DND-41 (cell line): ENCODE results near the gene GLS.

Source experiments
- ATAC-seq: fragments of 200-7000 bp; cut with Tn5 transposase; 3 replicates; pipeline ENCODE4 v1.9.1; 2021; ENCODE audit warnings: low read depth; ENCODE audit not compliant: insufficient read depth
- DNase-seq: peaks from one replicate; pipeline ENCODE4 v3.0.0-alpha.2; 2020
- H2AFZ ChIP-seq: 2 replicates; pipeline ENCODE4 v1.6.0; 2012; ENCODE audit warnings: low read depth, low read length
- H3K27ac ChIP-seq: 2 replicates; pipeline ENCODE4 v1.5.1; 2012; ENCODE audit warnings: low read length, inconsistent platforms
- H3K27me3 ChIP-seq: fragments of 200-600 bp; sonication (generic); 2 replicates; pipeline ENCODE4 v1.6.0; 2012; ENCODE audit warnings: low read length, mild to moderate bottlenecking, inconsistent platforms; ENCODE audit not compliant: insufficient read depth, poor library complexity
- H3K36me3 ChIP-seq: 2 replicates; pipeline ENCODE4 v1.5.1; 2012; ENCODE audit warnings: low read length, inconsistent platforms; ENCODE audit not compliant: insufficient read depth
- H3K4me1 ChIP-seq: 2 replicates; pipeline ENCODE4 v1.5.1; 2012; ENCODE audit warnings: mild to moderate bottlenecking, low read length; ENCODE audit not compliant: insufficient read depth
- H3K4me2 ChIP-seq: 2 replicates; pipeline ENCODE4 v1.6.0; 2012; ENCODE audit warnings: mild to moderate bottlenecking, moderate library complexity, low read length, inconsistent platforms; ENCODE audit not compliant: insufficient read depth
- H3K4me3 ChIP-seq, 2 experiments: fragments of 200-600 bp in 1 of 2; shearing (Covaris generic) in 1 of 2; 2 replicates each; pipeline ENCODE4 v1.5.1; 2012 to 2016; ENCODE audit warnings: inconsistent platforms in 2 of 2, low read length in 2 of 2, mild to moderate bottlenecking in 2 of 2, low read depth in 1 of 2, moderate library complexity in 1 of 2
- H3K79me2 ChIP-seq: 2 replicates; pipeline ENCODE4 v1.6.0; 2012; ENCODE audit warnings: low read length, inconsistent platforms; ENCODE audit not compliant: insufficient read depth
- H3K9ac ChIP-seq: 2 replicates; pipeline ENCODE4 v1.6.0; 2012; ENCODE audit warnings: low read depth, mild to moderate bottlenecking, inconsistent platforms, low read length, moderate library complexity
- H3K9me3 ChIP-seq: 2 replicates; pipeline ENCODE4 v1.5.1; 2012; ENCODE audit warnings: low read length, moderate library complexity, mild to moderate bottlenecking, inconsistent platforms; ENCODE audit not compliant: insufficient read depth, severe bottlenecking
- H4K20me1 ChIP-seq: 2 replicates; pipeline ENCODE4 v1.6.0; 2012; ENCODE audit warnings: low read length; ENCODE audit not compliant: insufficient read depth
- EZH2 ChIP-seq: IDR thresholded peaks from 3 replicates; pipeline ENCODE4 v1.6.1; 2012; ENCODE audit warnings: borderline replicate concordance, low read depth, mild to moderate bottlenecking, moderate library complexity, low read length, inconsistent platforms; ENCODE audit not compliant: severe bottlenecking
- TF ChIP-seq, protein P1 (sequence below): IDR thresholded peaks from 2 replicates; pipeline ENCODE4 v1.5.1; 2012; ENCODE audit warnings: borderline replicate concordance, low read length, moderate library complexity, mild to moderate bottlenecking; ENCODE audit not compliant: poor library complexity, severe bottlenecking; ENCODE audit errors: extremely low read depth

GLS gene

DNA sequence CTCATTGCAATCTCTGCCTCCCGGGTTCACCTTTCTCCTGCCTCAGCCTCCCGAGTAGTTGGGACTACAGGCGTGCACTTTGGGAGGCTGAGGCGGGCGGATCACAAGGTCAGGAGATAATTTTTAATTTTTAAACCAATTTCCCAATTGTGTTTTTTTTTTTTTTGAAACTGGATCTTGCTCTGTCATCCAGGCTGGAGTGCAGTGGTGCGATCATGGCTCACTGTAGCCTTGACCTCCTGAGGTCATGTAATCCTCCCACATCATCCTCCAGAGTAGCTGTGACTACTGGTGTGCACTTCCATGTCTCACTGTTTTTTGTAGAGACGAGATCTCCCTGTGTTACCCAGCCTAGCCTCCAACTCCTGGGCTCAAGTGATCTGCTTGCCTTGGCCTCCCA, 49.3 kb downstream of the GLS start:
- DNase-seq, result no peak
- no peak overlapping the region for H3K4me3 ChIP-seq
- H3K4me2 ChIP-seq, result no peak overlapping the region
- H3K9ac ChIP-seq, result no peak overlapping the region
- no peak overlapping the region for H3K27ac ChIP-seq
- ATAC-seq, result no peak
- H4K20me1 ChIP-seq, result no peaks in the 10 kb centered on the region; the same call in 1 of the 2 replicates
- H3K9me3 ChIP-seq, result no peaks in the 10 kb centered on the region
- H3K4me1 ChIP-seq, result no peaks in the 10 kb centered on the region
- H2AFZ ChIP-seq, result no peak overlapping the region
- H3K27me3 ChIP-seq, result no peaks in the 10 kb centered on the region
- TF ChIP-seq EZH2, result no peak
- TF ChIP-seq, protein P1, sequence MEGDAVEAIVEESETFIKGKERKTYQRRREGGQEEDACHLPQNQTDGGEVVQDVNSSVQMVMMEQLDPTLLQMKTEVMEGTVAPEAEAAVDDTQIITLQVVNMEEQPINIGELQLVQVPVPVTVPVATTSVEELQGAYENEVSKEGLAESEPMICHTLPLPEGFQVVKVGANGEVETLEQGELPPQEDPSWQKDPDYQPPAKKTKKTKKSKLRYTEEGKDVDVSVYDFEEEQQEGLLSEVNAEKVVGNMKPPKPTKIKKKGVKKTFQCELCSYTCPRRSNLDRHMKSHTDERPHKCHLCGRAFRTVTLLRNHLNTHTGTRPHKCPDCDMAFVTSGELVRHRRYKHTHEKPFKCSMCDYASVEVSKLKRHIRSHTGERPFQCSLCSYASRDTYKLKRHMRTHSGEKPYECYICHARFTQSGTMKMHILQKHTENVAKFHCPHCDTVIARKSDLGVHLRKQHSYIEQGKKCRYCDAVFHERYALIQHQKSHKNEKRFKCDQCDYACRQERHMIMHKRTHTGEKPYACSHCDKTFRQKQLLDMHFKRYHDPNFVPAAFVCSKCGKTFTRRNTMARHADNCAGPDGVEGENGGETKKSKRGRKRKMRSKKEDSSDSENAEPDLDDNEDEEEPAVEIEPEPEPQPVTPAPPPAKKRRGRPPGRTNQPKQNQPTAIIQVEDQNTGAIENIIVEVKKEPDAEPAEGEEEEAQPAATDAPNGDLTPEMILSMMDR, result no peak
- H3K79me2 ChIP-seq, result no peaks in the 10 kb centered on the region
- peaks cover 70% of the 10 kb centered on the region for H3K36me3 ChIP-seq

DNA sequence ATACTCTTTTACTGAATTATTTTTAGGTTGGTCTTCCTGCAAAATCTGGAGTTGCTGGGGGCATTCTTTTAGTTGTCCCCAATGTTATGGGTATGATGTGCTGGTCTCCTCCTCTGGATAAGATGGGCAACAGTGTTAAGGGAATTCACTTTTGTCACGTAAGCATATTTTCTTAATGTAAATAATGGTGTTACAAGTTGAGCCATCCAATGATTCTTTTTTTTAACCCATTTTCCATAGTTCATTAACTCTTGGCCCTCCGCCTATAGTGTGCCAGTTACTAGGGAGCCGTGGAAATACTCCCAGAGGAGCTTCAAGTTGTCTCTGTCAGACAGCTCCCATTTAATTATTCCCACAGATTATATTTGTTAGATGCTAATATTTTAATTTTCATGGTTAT, 49.8 kb downstream of the GLS start:
- no peak for DNase-seq
- TF ChIP-seq, protein P1, result no peak
- no peak for TF ChIP-seq EZH2
- Histone ChIP-seq H3K36me3 (peaks cover 66% of the 10 kb centered on the region), H3K9ac (no peak overlapping the region), H3K4me2 (no peak overlapping the region), H3K4me1 (no peaks in the 10 kb centered on the region), H4K20me1 (no peaks in the 10 kb centered on the region; the same call in 1 of the 2 replicates), H3K79me2 (no peaks in the 10 kb centered on the region), H3K9me3 (no peaks in the 10 kb centered on the region), H3K4me3 (no peak overlapping the region), H2AFZ (no peak overlapping the region), H3K27ac (no peak overlapping the region), H3K27me3 (no peaks in the 10 kb centered on the region)
- ATAC-seq, result no peak

DNA sequence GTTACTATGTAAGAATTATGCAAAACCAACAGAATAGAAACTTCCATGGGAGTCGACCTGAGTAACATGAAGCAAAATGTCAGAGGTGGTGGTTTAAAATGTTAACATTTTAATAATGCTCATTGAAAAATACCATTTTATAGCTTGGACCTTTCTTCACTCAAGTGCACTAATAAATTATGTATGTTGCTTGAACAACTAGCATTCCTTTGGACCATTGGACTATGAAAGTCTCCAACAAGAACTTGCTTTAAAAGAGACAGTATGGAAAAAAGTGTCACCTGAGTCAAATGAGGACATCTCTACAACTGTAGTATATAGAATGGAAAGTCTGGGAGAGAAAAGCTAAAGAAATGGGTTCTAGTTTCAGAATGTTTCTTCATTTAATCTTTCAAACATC, 51.9 kb downstream of the GLS start:
- Histone ChIP-seq H3K4me2 (no peak overlapping the region), H3K9me3 (no peaks in the 10 kb centered on the region), H3K27me3 (no peaks in the 10 kb centered on the region), H3K36me3 (peaks cover 50% of the 10 kb centered on the region), H3K9ac (no peak overlapping the region), H3K27ac (no peak overlapping the region), H3K4me1 (no peaks in the 10 kb centered on the region), H3K4me3 (no peak overlapping the region), H2AFZ (no peak overlapping the region), H4K20me1 (no peaks in the 10 kb centered on the region; the same call in 1 of the 2 replicates), H3K79me2 (no peaks in the 10 kb centered on the region)
- TF ChIP-seq, protein P1, result no peak
- no peak for TF ChIP-seq EZH2
- DNase-seq, result no peak
- no peak for ATAC-seq

DNA sequence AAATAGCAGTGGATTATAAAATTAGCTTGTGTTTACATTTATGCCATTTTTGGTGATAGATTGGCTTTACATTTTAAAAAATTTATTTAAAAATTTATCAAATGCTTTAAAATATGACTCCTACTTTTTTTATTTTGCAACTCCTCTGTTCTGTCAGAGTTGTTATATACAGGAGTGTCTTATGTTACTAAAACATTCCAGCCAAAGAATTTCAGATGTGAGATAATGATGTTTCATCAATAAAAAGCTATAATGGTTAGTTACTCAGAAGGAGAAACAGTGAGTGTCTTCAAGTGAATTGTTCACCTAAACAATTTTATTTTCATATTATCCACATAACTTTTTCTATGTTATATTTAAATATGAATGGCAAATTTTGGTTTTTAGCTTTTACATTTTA, 52.7 kb downstream of the GLS start:
- Histone ChIP-seq H4K20me1 (no peaks in the 10 kb centered on the region; the same call in 1 of the 2 replicates), H3K9ac (no peak overlapping the region), H3K9me3 (no peaks in the 10 kb centered on the region), H3K36me3 (peaks cover 45% of the 10 kb centered on the region), H3K4me2 (no peak overlapping the region), H3K27ac (no peak overlapping the region), H2AFZ (no peak overlapping the region), H3K27me3 (no peaks in the 10 kb centered on the region), H3K4me3 (no peak overlapping the region), H3K4me1 (no peaks in the 10 kb centered on the region), H3K79me2 (no peaks in the 10 kb centered on the region)
- DNase-seq (no peak), ATAC-seq (no peak)
- no peak for TF ChIP-seq EZH2
- TF ChIP-seq, protein P1, result no peak
